Mucosa of rectum (tissue), 2 donors: Measurements from ENCODE around the gene SYDE2.
A peak's percentile ranks its signal among the peaks of the same experiment; 100 is the strongest.
"Not testable (repeated sequence)": the region's sequence is repeated elsewhere in the genome, so short reads cannot be mapped to it uniquely, and the experiment has no call there.

Experiments
- H3K27ac ChIP-seq, 2 donors: one replicate each; pipeline ENCODE4 v1.7.0; 2013; ENCODE audit warnings: inconsistent platforms in 2 of 2, low read depth in 2 of 2, low read length in 2 of 2
- H3K27me3 ChIP-seq, 2 donors: one replicate each; pipeline ENCODE4 v1.7.0; 2013; ENCODE audit warnings: low read length in 2 of 2; ENCODE audit not compliant: control insufficient read depth in 2 of 2, insufficient read depth in 2 of 2
- H3K36me3 ChIP-seq, 2 donors: one replicate each; pipeline ENCODE4 v1.7.0; 2013; ENCODE audit warnings: low read length in 2 of 2; ENCODE audit not compliant: control insufficient read depth in 2 of 2, insufficient read depth in 2 of 2
- H3K4me1 ChIP-seq, 2 donors: one replicate each; pipeline ENCODE4 v1.7.0; 2013; ENCODE audit warnings: low read length in 2 of 2, mild to moderate bottlenecking in 1 of 2; ENCODE audit not compliant: control insufficient read depth in 2 of 2, insufficient read depth in 2 of 2
- H3K4me3 ChIP-seq, 2 donors: one replicate each; pipeline ENCODE4 v1.7.0; 2013; ENCODE audit warnings: low read length in 2 of 2
- H3K9ac ChIP-seq, 2 donors: one replicate each; pipeline ENCODE4 v1.7.0; 2013; ENCODE audit warnings: low read length in 2 of 2, low read depth in 1 of 2, mild to moderate bottlenecking in 1 of 2
- H3K9me3 ChIP-seq, 2 donors: one replicate each; pipeline ENCODE4 v1.7.0; 2013; ENCODE audit warnings: low read length in 2 of 2; ENCODE audit not compliant: control insufficient read depth in 2 of 2
- donor health status: healthy.
- donor health status: Normal muscosa, but diverticular disease.

SYDE2 gene, protein sequence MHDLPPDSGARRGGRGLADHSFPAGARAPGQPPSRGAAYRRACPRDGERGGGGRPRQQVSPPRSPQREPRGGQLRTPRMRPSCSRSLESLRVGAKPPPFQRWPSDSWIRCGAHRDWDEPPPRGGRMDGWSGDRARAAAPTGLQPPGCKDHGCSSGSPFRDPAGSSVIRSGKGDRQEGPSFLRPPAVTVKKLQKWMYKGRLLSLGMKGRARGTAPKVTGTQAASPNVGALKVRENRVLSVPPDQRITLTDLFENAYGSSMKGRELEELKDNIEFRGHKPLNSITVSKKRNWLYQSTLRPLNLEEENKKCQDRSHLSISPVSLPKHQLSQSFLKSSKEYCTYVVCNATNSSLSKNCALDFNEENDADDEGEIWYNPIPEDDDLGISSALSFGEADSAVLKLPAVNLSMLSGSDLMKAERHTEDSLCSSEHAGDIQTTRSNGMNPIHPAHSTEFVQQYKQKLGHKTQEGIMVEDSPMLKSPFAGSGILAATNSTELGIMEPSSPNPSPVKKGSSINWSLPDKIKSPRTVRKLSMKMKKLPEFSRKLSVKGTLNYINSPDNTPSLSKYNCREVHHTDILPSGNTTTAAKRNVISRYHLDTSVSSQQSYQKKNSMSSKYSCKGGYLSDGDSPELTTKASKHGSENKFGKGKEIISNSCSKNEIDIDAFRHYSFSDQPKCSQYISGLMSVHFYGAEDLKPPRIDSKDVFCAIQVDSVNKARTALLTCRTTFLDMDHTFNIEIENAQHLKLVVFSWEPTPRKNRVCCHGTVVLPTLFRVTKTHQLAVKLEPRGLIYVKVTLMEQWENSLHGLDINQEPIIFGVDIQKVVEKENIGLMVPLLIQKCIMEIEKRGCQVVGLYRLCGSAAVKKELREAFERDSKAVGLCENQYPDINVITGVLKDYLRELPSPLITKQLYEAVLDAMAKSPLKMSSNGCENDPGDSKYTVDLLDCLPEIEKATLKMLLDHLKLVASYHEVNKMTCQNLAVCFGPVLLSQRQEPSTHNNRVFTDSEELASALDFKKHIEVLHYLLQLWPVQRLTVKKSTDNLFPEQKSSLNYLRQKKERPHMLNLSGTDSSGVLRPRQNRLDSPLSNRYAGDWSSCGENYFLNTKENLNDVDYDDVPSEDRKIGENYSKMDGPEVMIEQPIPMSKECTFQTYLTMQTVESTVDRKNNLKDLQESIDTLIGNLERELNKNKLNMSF

DNA sequence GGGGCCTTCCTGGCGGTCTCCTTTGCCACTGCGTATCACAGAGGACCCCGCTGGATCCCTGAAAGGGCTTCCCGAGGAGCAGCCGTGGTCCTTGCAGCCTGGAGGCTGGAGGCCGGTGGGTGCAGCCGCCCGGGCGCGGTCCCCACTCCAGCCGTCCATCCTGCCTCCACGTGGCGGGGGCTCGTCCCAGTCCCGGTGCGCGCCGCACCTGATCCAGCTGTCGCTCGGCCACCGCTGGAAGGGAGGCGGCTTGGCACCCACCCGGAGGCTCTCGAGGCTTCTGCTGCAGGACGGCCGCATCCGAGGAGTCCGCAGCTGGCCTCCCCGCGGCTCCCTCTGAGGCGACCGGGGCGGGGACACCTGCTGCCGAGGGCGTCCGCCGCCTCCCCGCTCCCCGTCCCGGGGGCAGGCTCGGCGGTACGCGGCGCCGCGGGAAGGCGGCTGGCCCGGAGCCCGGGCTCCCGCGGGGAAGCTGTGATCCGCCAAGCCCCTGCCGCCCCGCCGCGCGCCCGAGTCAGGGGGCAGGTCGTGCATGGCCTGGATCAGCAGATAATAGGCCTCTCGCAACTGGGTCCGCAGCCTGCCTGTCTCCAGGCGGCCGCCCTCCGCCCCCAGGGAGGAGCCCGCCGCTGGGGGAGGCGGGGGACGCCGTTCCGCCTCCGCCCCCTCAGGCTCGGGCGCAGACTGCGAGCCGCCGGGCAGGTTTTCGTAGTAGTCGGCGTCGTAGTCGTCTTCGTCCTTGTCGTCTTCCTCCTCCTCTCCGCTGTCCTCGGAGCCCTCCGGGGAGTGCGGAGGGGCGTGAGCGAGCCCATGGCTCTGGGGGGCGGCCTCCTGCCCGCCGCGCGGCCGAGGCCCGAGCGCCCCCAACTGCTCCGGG, at the start of gene SYDE2:
SYDE2 (minus strand) TSS at position 554 of the 877 bp plus-strand sequence; CDS start at position 534, 20 bp downstream.
- Histone ChIP-seq H3K4me1 (peaks cover 5 to 14% of the 10 kb centered on the region in 2 donors), H3K4me3 (peak within 1 kb of the TSS; percentile 89 to 93), H3K27ac (peak within 1 kb of the TSS; percentile 94 to 97), H3K9ac (peak within 1 kb of the TSS; percentile 74 to 97), H3K36me3 (no peaks in the 10 kb centered on the region), H3K27me3 (peaks cover 0 to 4% of the 10 kb centered on the region in 2 donors), H3K9me3 (no peaks in the 10 kb centered on the region)

DNA sequence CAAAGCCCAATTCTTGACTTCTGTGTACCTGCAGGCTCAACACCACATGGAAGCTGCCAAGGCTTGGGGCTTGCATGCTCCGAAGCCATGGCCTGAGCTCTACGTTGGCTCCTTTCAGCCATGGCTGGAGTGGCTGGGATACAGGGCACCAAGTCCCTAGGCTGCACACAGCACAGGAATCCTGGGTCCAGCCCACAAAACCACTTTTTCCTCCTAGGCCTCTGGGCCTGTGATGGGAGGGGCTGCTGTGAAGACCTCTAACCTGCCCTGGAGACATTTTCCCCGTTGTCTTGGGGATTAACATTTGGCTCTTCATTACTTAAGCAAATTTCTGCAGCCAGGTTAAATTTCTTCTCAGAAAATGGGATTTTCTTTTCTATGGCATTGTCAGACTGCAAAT, 48.2 kb upstream of the SYDE2 start:
- not testable (repeated sequence) for H3K27me3 ChIP-seq, H3K9ac ChIP-seq, H3K9me3 ChIP-seq, H3K4me1 ChIP-seq, H3K27ac ChIP-seq, H3K4me3 ChIP-seq
- H3K36me3 ChIP-seq = peaks cover 11 to 13% of the 10 kb centered on the region in 2 donors

DNA sequence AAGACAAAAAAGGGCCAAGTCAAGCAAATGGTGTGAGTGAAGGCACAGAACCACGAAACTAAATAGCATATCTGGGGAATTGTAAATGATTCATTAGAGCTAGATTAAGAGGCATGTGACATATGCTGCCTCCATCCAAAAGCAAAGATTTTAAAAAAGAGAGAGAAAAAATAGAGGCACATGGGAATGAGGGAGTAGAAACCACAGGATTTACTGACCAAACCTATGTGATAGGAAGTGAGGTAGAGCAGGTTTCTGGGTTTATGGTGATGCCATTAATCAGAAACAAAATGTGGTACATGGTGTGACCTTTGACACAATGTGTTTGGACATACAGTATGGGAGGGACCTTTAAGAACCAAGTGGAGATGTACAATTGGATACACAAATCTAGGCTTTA, 45.1 kb upstream of the SYDE2 start:
- Histone ChIP-seq H3K9me3 (no peaks in the 10 kb centered on the region), H3K9ac (no peak overlapping the region), H3K4me1 (no peaks in the 10 kb centered on the region), H3K27ac (no peak overlapping the region), H3K4me3 (no peak overlapping the region), H3K36me3 (peaks cover 0 to 4% of the 10 kb centered on the region in 2 donors), H3K27me3 (no peaks in the 10 kb centered on the region)

DNA sequence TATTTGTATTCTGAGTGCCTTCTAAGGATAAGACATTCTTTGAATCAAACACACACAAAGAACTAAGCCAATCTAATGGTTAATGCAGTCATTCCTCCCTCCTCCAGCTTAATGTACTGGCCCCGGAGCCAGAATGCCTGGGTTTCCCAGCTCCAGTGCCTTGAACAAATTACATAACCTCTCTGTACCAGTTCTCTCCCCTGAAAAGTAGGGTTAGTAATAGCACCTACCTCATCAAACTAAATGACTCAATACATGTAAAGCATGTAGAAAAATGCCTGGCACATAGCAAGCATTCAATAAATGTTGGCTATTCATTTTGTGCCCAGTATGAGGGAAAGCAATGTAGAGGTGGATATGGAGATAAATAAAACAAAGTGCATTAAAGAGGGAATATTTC, 44.6 kb upstream of the SYDE2 start:
- H3K4me3 ChIP-seq = no peak overlapping the region
- no peaks in the 10 kb centered on the region for H3K27me3 ChIP-seq
- no peak overlapping the region for H3K9ac ChIP-seq
- H3K4me1 ChIP-seq = no peaks in the 10 kb centered on the region
- no peaks in the 10 kb centered on the region for H3K36me3 ChIP-seq
- H3K9me3 ChIP-seq = no peaks in the 10 kb centered on the region
- no peak overlapping the region for H3K27ac ChIP-seq

DNA sequence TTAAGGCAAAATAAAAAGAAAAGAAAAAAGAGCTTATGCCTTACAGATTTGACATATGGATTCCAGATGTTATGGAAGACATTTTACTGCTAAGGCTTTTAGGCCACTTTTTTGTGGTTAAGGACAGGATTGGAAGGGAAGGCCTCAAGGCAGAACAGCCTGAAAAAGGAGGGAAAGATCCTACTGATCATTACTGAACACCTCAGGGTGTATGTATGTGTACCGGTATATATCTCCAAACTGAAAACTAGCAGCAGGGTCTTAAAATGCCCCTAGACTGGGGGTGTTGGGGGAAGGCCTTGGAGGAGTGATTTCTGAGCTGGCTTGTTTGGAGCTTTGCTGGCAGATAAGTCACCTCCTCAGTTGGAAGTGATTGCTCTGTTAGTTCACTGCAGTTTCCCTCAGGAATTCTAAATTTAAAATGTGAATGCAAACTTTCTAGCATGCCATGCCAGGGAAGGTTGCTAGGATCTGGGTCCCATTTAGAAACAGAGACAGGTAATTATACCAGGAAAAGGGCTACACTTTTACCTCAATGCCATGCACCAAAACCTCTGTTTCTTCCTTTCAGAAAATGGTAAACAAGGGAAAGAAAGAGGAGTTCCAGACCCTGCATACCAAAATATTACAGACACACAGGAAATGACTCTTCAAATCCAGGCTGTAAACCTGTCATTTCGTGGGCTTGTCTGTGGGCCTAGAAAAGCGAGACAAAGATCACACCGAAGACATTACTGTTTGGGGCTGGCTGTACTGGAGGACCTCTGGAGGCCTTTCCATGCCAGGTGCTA, 43.6 kb upstream of the SYDE2 start:
- Histone ChIP-seq H3K27me3 (no peaks in the 10 kb centered on the region), H3K4me3 (no peak overlapping the region), H3K27ac (no peak overlapping the region), H3K36me3 (no peaks in the 10 kb centered on the region), H3K4me1 (no peaks in the 10 kb centered on the region), H3K9me3 (no peaks in the 10 kb centered on the region), H3K9ac (no peak overlapping the region)

DNA sequence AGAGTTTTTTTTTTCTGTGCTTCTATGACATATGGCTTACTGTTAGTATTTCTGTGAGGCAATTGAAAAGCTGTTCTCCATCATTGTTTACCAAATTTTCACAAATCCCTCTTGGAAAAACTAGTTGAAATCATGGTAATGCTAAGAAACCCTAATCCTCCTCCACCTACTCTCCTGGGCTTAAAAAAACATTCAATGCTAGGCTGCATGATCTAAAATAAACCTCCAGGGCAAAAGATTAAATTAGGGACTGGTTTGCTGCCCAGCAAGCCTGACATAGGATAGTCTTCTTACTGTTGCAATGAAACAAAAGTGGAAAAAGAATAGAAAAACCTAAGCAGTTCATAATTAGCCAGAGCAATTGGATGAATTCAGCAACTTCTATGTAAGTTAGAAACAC, 42.6 kb upstream of the SYDE2 start:
- no peaks in the 10 kb centered on the region for H3K27me3 ChIP-seq
- H3K9ac ChIP-seq = no peak overlapping the region
- no peaks in the 10 kb centered on the region for H3K36me3 ChIP-seq
- H3K4me3 ChIP-seq = no peak overlapping the region
- H3K27ac ChIP-seq = no peak overlapping the region
- no peaks in the 10 kb centered on the region for H3K4me1 ChIP-seq
- no peaks in the 10 kb centered on the region for H3K9me3 ChIP-seq

DNA sequence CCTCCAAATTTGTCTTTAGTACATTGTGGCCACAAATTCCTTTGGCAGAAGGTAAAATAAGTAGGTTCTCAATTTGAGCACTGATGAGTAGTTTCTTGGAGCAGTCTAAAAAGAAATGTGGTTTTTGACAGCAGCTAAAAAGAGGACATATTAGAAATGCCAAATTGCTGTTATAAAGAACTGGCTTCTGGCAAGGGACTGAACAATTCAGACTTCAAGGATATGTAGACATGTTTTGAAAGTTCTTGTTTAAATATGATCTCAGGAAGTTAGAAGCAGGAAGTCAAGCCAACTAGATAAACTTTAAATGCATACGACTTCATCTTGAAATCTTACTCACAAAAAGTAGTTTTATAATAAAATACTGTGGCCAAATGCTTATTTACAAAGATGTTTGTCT, 39.8 kb upstream of the SYDE2 start:
- Histone ChIP-seq H3K9me3 (no peaks in the 10 kb centered on the region), H3K9ac (no peak overlapping the region), H3K4me1 (no peaks in the 10 kb centered on the region), H3K4me3 (no peak overlapping the region), H3K36me3 (no peaks in the 10 kb centered on the region), H3K27ac (no peak overlapping the region), H3K27me3 (no peaks in the 10 kb centered on the region)

DNA sequence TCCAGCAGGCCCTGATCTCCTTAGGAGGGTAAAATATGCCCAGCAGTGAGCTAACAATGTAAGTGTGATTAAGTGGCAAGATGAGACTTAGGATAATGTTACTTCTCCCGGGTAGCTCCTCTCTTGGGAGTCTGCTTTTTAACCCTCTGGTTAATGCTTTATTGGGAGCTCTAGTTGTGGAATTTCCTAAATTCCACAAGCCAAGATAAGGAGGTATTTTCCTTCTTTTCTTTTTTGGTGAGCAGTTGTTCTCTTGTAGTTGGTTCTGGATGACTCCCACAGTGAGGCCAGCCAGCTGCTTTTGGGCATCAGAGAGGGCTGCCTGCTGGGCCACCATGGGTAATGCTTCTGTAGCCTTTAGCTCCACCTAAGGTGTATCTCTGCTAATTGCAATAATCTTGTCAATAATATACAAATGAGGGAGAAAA, 39.4 kb upstream of the SYDE2 start:
- no peak overlapping the region for H3K9ac ChIP-seq
- no peaks in the 10 kb centered on the region for H3K9me3 ChIP-seq
- H3K27me3 ChIP-seq = no peaks in the 10 kb centered on the region
- no peak overlapping the region for H3K4me3 ChIP-seq
- no peak overlapping the region for H3K27ac ChIP-seq
- H3K36me3 ChIP-seq = no peaks in the 10 kb centered on the region
- H3K4me1 ChIP-seq = no peaks in the 10 kb centered on the region

DNA sequence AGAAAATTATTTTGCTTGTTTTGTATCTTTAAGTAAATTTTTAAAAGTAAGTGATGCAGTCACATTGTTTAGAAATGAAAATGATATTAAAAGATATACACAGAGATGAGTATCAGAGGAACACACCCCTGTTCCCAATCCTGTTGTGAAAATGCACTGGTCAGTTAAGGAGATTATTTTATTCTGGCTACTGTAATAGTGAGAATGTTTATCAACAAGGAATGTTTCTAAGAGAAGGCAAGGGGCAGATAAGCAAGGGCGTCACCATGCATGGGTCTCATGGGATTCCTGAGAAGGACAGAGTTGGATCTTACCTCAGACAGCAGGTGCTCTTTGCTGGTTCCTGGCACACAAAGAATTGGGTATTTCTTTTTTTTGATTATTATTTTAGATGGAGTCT, 36.8 kb upstream of the SYDE2 start:
- no peaks in the 10 kb centered on the region for H3K9me3 ChIP-seq
- H3K27me3 ChIP-seq = no peaks in the 10 kb centered on the region
- no peaks in the 10 kb centered on the region for H3K36me3 ChIP-seq
- no peak overlapping the region for H3K27ac ChIP-seq
- no peak overlapping the region for H3K9ac ChIP-seq
- H3K4me3 ChIP-seq = no peak overlapping the region
- H3K4me1 ChIP-seq = no peaks in the 10 kb centered on the region
